Brain pericyte (primary cell): ENCODE data around the gene ITPR2.
"Not testable (repeated sequence)": the region's sequence is repeated elsewhere in the genome, so short reads cannot be mapped to it uniquely, and the experiment has no call there.

Experiments used
- DNase-seq: peaks from one replicate; pipeline ENCODE4 v3.0.0-alpha.2; 2012; ENCODE audit warnings: low read depth, low spot score

The ITPR2 gene

DNA sequence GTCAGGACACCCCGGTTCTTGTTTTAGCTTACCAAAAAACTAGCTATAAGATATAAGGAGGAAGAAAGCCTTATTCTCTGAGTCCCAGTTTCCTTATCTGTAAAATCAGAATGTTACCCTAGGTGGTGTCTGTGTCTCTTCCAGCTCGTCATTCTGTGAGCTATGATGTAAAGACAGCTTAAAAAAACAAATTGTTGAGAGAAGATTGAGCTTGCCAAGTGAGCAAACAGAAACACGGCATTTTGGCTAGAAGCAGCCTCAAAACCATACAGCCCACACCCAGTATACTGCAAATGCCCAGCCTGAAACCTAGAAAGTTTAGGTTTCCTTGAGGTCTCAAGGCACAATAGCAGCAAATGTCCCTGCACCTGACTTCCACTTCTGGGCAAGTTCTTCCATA is 486.3 kb downstream of the ITPR2 start:
- no peak for DNase-seq

DNA sequence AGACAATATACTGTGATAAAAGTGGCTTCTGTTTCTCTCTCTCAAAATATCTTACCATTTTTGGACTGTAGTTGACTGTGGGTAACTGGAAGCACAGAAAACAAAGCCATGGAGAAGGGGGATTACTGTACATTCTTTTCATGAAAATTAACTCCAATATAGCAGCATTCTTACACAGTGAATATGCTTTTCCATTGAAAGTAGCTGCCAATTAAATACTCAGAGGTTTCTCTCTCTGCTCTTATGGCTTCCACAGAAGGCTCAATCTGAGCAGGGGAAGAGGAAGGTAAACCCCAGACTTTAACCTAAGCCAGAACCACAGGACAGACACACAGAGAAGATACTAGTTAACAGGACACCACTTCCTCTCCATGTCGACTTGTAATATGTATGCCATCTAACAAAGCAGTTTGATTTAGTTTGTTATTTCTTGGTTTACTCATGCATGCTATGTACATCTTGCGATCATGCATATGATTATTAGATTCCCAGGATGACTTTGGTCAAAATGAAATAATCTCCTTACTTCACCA is 487.5 kb downstream of the ITPR2 start:
- no peak for DNase-seq

DNA sequence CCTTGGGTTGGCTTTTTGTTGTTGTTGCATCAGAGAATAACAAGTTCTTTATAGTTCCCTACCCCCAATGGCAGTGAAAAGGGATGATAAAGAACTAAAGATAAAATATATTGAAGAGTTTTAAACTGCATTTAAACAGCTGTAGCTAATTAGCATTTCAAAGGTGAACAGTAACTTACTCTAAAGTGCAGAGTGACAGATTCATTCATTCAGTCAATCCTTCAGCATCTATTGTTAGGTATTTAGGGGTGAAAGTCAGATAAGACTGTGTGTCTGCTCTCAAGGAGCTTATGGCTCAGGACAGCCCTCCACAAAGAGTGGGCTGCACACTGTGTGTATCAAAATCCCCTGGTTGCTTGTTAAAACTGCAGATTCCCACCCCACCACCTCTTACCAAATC is 491.5 kb downstream of the ITPR2 start:
- no peak for DNase-seq

DNA sequence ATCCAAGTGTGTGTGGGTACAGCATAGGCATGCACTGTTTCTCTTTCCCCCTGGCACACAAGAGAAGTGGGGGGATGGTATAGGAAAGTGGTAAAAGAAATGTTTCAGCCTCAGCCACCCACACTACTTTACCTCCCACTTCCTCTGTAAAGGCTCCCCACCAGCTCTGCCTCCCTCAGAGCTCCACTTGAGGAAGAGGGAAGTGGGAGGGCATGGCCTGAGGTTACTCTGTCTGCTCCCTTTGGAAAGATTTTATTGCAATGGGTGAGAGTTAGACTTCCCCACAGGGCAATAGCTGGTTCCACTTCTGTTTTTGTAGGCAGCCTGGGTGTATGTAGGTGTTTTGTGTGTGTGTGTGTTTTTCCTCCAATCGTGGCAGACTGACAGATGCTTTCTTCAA is 492.3 kb downstream of the ITPR2 start:
- DNase-seq = no peak

DNA sequence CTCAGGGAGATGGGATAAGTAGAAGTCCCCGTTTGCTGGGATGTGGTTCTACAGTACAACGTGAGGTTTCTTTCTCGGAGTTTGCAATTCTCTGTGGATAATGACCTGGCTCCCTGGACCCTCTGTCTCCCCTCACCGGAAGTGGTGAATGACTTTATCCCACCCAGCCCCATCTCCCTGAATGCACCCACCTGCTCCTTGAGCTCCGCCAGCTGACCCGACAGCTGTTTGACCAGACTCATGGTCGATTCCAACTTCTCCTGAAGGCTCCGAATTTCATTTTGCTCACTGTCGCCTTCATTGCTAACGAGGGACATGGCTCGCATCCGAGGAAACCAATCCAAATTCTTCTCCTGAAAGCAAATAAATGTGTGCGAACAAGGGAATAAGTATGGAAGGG is 493.0 kb downstream of the ITPR2 start:
- DNase-seq = no peak

DNA sequence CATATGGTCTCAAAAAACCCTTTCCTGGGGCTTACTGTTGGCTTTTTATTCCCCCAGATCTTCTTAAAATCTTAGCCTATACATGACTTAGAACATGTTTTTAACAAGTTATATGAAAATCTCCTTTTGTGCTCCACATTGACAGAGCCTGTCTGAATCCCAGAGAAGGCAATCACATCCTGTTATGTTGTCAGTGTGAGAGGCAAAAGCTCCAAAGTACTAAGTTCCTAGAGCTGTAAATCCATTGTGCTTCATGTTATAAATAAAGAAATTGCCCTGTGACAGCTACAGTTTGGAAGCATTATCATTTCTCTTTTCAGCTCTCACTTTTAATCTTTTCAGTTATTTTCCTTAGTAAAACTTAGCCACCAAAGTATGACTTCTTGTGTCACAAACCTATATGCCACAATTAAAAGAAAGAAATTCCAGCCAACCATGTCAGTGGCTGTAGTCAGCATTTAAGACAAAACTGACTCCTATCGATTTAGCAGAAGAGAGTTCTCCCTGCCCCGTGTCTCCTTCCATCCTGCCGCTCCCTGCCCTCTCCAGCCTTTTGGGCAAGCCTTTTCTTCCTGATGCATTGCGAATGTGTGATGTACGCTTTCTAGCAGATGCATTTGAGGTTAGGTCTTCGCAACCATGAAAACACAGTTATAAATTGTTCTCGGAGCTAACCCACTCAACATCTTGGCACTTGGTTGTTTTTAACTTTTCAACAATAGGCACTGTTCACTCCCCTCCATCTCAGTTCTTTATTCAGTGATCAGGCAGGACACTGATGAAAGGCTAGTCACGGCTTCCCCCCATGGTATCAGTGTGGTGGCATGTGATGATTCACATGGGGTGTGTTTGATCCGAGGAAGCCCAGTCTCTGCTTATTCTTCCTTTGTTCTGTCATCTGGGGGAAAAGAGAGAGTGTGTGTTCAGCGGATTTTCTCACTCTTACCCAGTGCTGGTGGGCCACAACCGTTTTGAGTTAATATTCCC is 494.1 kb downstream of the ITPR2 start:
- no peak for DNase-seq

DNA sequence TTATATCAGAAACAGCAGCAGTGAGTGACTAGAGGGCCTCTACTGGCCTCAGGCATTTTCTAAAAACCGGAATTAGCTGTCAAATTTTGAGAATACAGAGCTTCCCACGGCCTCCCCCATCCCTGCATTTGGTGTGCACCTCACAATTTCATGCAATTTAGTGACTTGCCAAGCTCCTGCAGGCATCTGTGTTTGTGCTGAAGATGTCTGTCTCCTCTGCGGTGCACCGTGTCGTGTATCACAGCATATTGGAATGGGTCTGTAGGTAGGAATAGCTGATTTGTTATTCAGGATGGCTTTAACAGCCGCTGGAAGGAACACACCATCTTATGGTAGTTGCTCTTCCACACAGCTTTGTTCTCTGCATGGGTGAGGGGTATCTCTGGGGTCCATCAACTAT is 497.3 kb downstream of the ITPR2 start:
- DNase-seq = no peak

DNA sequence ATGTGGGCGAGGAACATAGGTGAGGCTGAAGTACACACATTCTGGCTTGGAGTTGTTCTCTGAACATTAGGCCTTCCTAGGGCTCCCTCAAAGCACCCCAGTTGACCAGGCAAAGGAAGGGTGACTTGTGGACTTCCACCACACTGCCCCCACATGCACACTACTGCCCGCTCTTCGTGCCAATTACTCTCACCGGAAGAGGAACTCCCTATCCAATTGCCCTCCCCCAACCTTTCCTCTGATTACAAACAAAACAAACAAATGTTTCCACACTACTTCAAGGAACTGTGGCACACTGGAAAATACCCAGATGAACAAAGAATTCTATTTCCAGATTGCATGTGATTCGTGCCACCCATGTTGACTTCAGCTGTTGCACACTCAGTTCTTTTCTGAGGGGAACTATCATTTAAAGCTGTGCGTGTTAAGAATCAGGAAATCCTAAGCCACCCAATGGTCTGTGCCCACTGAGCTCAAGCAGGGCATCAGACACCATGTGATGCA is 498.3 kb downstream of the ITPR2 start:
- DNase-seq = no peak

DNA sequence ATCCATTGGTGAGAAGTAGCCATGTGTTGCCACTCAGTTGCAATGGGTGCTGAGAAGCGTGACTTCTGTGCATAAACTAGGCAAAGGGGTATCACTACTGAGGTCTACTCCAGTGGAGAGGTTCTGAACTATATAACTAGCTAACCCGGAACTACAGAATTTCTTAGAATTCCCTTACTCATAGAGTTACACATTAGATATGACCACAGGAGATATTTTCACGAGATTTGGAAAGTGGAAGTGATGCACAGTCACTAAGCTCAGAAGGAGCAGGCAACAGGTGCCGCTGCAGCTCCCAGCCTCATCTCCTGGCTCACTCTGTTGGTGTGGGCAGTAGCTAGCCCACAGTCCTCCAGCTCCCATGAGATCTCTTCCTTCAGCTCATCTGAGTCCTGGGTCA is 501.0 kb downstream of the ITPR2 start:
- DNase-seq = no peak

DNA sequence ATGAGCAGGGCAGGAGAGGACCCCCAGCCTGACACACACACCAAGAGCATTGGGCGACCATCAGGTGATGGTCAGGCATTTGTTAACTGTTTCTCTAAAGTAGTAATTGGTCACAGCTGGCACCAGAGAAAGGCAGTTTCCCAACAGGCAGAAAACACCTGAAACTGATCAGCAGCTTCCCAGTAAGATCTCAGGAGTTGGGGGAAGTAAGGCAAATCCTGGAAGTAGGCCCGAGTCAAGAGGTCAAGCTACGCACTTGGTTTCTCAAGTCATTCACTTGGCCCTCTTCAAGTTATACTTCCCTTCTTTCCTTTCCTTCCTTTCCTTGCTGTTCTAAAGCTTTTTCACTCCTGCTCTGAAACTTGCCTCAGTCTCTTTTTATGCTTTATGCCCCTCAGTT is 501.9 kb downstream of the ITPR2 start:
- no peak for DNase-seq

DNA sequence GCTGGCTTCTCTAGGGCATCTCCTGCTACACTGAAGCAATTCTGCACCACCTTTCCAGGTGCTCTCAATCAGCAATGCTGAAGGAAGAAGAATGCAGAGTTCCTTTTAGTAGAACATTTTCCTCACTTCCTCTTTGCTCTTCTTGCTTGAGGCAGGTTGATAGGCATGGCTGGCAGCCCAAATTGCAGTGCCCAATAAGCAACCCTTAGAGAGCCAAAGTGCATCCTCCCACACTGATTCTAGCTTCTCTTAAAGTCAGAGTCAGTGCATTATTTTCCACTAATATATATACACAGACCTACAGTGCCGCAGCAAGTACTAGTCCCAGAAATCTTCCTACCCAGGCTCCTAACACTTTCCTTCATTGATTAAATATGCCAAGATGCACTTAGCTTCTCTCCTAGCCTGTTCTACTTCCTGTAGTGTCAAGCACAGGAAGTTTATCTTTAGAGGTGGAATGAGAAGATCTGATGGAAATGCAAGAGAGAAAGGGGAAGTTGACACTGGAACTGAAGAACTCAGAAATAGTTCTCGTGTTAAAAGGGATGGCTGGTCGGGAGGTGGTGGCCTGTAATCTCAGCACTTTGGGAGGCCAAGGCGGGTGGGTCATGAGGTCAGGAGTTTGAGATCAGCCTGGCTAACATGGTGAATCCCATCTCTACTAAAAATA is 504.9 kb downstream of the ITPR2 start:
- no peak for DNase-seq

DNA sequence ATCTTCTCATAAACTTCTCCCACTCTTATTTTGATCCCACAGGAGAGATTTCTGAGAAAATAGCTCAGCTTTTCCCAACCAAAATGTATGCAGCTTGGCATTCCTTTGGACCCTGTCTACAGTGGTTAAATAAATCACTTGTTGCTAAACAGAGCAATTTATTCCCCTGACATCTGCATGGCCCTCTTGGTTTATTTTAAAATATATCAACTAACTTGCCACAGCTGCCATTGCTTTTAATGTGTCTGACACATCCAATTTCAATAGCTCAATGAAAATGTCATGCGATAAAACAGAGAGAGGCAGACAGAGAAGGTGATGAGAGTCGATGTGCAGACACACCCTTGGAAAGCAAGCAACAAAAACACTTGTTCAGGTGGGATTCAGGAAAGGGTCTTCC is 509.3 kb downstream of the ITPR2 start:
- no peak for DNase-seq

DNA sequence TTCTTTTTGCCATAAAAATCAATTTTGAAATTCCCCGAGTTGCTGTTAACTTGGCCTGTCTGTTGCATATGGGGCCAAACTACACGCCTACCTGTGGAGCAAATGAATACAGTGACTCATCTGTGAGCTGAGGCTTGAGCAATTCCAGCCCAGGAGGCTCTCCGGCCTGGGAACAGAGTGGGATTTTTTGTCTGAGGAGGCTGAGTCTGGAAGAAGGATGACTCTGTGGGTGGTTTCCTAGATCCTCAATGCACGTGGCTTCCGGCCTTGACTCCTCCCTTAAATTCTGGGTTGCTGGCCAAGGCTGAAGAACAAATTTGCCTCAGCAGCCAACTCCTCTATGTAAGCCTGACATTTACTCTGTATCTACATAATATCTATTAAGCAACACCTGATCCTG is 513.5 kb downstream of the ITPR2 start:
- peak; percentile 55 for DNase-seq

DNA sequence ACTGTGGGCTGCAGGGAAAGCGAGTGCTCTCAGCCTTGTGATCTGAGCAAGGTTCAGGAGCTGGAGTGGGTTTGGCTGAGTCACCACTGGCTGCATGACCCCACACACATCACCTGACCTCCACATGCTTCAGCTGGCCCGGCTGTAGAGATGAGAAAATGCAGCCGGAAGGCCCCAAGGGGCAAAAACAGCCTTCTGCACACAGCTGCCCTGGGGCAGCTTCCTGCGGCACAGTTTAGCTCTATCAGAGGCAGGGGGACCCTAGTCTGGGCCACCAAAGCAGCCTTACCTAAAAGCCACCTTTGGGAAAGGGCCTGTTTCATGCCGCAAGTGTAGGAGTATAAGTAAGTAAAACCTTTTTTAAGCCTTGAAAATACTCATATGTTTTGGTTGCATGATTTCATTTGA is 514.3 kb downstream of the ITPR2 start:
- DNase-seq = peak; percentile 63

DNA sequence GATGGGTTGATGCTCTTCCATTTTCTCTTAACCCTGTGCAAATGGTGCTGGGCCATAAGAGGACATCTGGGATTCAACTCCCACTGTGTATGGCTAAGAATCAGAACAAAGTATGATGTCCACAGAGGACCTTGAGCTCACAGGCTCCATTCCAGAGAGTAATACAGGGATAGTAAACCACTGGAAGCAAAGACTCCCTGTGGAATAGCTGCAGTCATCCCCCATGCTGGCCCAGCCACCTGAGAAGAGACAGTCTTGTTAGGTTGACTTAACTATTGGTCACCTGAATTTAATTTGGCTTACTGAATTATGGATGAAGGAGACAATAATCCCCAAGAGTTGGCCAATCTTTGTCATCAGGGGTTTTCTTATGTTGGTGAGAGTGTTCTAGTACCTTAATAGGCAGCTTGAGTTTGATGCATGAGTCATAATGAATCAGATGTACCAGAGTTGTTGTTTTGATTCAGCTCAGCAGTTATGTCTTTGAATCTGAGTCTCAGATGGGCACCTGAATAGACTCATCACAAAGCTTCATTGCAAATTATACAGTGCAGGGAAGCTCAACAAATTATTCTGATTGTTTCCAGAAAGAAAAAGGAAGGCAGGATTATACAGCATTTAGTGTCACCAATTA is 514.9 kb downstream of the ITPR2 start:
- no peak for DNase-seq

DNA sequence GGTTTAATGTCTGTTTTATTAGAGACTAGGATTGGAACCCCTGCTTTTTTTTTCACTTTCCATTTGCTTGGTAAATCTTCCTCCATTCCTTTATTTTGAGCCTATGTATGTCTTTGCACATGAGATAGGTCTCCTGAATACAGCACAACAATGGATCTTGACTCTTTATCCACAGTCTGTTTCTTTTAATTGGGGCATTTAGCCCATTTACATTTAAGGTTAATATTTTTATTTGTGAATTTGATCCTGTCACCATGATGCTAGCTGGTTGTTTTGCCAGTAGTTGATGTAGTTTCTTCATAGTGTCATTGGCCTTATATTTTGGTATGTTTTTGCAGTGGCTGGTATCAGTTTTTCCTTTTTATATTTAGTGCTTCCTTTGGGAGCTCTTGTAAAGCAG is 518.9 kb downstream of the ITPR2 start:
- not testable (repeated sequence) for DNase-seq

DNA sequence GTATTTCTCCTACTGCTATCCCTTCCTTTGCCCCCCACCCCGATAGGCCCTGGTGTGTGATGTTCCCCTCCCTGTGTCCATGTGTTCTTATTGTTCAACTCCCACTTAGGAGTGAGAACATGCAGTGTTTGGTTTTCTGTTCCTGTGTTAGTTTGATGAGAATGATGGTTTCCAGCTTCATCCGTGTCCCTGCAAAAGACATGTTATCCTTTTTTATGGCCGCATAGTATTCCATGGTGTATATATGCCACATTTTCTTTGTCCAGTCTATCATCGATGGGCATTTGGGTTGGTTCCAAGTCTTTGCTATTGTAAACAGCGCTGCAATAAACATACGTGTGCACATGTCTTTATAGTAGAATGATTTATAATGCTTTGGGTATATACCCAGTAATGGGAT is 522.5 kb downstream of the ITPR2 start:
- DNase-seq = not testable (repeated sequence)

DNA sequence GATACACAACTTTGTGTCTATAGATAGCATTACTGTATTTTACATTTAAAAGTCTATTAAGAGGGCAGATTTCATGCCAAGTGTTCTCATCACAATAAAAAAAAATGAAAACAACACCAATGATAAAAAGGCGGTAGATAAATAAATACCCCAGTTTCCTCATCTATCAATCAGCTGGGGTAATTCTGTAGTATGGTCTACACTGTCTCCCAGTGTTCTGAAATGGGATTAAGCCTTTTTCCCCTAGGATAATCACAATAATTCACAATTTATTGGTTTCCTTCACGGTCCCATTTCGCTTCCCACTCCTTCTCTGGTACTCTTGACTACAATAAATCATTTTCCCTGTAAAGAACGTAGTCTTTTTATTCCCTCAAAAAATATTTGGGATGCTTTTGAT is 523.4 kb downstream of the ITPR2 start:
- DNase-seq = no peak

DNA sequence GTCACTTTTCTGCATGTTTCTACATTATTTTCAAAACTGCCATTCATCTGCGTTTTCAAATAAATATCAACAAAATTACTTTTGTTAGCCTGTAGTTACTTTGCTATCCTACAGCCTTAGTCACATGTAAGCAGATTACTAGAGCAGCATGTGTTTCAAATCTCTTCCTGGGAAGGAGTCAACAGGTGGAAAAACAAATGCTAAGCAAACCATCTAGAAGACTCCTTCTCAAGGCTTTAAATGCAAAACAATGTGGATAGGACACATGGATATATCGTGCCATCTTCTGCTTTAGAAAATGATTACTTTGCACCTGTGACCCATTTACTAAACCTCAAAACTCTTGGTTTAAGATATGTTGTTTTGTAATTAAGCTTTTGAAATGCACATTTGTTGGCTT is 528.7 kb downstream of the ITPR2 start:
- no peak for DNase-seq

DNA sequence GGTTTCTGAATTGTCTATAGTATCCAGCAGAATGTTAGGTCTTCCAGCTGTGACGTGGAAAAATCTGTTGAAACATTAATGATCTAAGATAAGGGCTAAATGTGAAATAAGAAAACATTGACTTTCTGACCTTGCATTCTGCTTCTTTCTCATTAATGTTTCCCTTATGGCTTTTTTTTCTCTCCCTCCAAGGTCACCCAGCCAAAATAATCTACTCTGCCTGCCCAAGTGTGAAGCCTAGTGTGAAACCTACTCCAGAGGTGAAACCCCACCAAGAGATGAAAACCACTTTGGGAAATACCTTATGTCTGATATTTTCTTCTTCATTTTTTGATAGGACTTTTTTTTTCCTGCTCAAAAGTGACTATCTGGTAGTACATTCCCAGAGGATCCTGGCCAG is 529.6 kb downstream of the ITPR2 start:
- no peak for DNase-seq

DNA sequence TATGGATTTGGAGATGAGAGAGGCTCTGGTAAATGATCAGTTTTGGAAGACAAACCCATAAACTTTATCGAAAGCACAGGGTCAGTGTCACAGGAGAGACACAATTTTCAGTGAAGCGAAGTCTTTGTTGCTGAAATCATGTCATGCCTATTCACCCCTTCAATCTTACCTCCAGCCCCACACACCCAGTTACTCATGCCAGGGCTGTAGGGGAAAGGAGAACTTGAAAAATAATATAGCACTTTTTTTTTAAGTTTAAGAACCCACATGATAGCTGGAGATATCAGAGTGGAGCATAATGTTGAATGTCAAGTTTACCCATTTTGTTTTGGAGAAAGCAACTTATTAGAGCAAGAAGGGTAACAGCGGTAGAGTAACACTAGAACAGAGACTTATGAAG is 530.2 kb downstream of the ITPR2 start:
- DNase-seq = no peak

DNA sequence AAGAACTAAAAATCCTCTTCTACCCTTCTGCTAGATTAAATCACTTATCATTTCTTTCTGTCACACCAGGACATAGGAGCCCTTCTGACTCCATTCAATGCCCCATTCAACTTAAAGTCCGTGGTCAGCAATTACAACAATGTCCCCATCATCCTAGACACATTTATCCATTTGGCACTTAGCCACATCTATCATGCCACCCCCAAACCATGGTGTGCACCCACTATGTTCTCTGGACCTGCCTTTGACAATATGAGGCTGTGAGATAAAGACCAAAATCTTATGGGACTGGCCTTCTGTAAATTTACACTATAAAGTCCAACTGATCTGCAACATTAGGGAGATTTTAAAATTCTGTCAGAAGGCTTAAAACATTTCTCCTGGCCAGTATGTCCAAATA is 533.2 kb downstream of the ITPR2 start:
- DNase-seq = no peak
